Liver (tissue), 3 donors: ENCODE measurements around the gene CHODL.

Experiments used
- ATF3 ChIP-seq: IDR thresholded peaks from 2 replicates; pipeline ENCODE4 v1.6.1; 2016; ENCODE audit warnings: antibody characterized with exemption
- FOXA2 ChIP-seq: IDR thresholded peaks from 2 replicates; pipeline ENCODE4 v1.6.1; 2016; ENCODE audit warnings: antibody characterized with exemption
- GABPA ChIP-seq, 2 donors: IDR thresholded peaks in 1 of 2; conservative IDR thresholded peaks in 1 of 2; 2 replicates each; pipeline ENCODE4 v1.6.1; 2016; ENCODE audit warnings: antibody characterized with exemption in 2 of 2, mild to moderate bottlenecking in 1 of 2, moderate library complexity in 1 of 2
- JUND ChIP-seq, 2 donors: IDR thresholded peaks; 2 replicates each; pipeline ENCODE4 v1.6.1; 2016; ENCODE audit warnings: antibody characterized with exemption in 2 of 2
- MAX ChIP-seq: IDR thresholded peaks from 2 replicates; pipeline ENCODE4 v1.6.1; 2016; ENCODE audit warnings: antibody characterized with exemption
- NR2F2 ChIP-seq: IDR thresholded peaks from 2 replicates; pipeline ENCODE4 v1.6.1; 2016; ENCODE audit warnings: antibody characterized with exemption
- RAD21 ChIP-seq, 2 donors: IDR thresholded peaks; 2 replicates each; pipeline ENCODE4 v1.6.1; 2016; ENCODE audit warnings: antibody characterized with exemption in 2 of 2, mild to moderate bottlenecking in 2 of 2
- SP1 ChIP-seq: IDR thresholded peaks from 2 replicates; pipeline ENCODE4 v1.6.1; 2018; ENCODE audit warnings: antibody characterized with exemption, mild to moderate bottlenecking
- TAF1 ChIP-seq: conservative IDR thresholded peaks from 2 replicates; pipeline ENCODE4 v1.6.1; 2016; ENCODE audit warnings: antibody characterized with exemption, mild to moderate bottlenecking
- YY1 ChIP-seq: IDR thresholded peaks from 2 replicates; pipeline ENCODE4 v1.6.1; 2016; ENCODE audit warnings: antibody characterized with exemption, mild to moderate bottlenecking
- TF ChIP-seq, protein P1 (sequence below): fragments of 150-350 bp; IDR thresholded peaks from 2 replicates; pipeline ENCODE4 v1.5.1; 2017; ENCODE audit warnings: improper control_type of control experiment, low read depth, low read length; ENCODE audit not compliant: missing input control
- TF ChIP-seq, protein P2 (sequence below): IDR thresholded peaks from 2 replicates; pipeline ENCODE4 v1.6.1; 2016; ENCODE audit warnings: antibody characterized with exemption, mild to moderate bottlenecking
- TF ChIP-seq, protein P3 (sequence below): IDR thresholded peaks from 2 replicates; pipeline ENCODE4 v1.6.1; 2016; ENCODE audit warnings: antibody characterized with exemption
- donor health status: healthy.
- donor health status: healthy.

DNA sequence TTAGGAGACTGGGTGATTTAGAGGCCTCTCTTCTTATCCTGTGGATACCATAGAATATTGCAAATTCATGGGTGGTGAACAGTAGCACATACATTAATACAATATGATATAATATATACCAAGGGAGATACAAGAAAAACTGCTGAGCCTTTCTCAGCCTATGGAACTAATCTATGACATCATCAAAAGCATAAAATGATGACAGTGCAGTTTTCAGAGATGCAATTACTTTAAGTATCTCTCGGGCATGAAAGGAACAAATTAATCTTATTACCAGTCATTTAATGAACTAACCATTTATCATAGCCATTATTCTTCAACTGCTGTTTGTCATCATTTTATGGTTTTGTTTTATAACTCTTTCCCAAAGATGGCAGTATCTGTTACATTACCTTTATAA, 3.5 kb downstream of the CHODL start:
- TF ChIP-seq JUND (IDR thresholded peaks at IDR 0.05) (no peak), SP1 (no peak), MAX (no peak), GABPA (IDR thresholded peaks at IDR 0.05 in 1 of 2, conservative IDR thresholded peaks at IDR 0.05 in 1 of 2) (no peak), ATF3 (no peak), YY1 (no peak), TAF1 (no peak), RAD21 (IDR thresholded peaks at IDR 0.05) (no peak), FOXA2 (no peak), NR2F2 (no peak)
- TF ChIP-seq, protein P1, sequence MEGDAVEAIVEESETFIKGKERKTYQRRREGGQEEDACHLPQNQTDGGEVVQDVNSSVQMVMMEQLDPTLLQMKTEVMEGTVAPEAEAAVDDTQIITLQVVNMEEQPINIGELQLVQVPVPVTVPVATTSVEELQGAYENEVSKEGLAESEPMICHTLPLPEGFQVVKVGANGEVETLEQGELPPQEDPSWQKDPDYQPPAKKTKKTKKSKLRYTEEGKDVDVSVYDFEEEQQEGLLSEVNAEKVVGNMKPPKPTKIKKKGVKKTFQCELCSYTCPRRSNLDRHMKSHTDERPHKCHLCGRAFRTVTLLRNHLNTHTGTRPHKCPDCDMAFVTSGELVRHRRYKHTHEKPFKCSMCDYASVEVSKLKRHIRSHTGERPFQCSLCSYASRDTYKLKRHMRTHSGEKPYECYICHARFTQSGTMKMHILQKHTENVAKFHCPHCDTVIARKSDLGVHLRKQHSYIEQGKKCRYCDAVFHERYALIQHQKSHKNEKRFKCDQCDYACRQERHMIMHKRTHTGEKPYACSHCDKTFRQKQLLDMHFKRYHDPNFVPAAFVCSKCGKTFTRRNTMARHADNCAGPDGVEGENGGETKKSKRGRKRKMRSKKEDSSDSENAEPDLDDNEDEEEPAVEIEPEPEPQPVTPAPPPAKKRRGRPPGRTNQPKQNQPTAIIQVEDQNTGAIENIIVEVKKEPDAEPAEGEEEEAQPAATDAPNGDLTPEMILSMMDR = no peak
- TF ChIP-seq, protein P2, sequence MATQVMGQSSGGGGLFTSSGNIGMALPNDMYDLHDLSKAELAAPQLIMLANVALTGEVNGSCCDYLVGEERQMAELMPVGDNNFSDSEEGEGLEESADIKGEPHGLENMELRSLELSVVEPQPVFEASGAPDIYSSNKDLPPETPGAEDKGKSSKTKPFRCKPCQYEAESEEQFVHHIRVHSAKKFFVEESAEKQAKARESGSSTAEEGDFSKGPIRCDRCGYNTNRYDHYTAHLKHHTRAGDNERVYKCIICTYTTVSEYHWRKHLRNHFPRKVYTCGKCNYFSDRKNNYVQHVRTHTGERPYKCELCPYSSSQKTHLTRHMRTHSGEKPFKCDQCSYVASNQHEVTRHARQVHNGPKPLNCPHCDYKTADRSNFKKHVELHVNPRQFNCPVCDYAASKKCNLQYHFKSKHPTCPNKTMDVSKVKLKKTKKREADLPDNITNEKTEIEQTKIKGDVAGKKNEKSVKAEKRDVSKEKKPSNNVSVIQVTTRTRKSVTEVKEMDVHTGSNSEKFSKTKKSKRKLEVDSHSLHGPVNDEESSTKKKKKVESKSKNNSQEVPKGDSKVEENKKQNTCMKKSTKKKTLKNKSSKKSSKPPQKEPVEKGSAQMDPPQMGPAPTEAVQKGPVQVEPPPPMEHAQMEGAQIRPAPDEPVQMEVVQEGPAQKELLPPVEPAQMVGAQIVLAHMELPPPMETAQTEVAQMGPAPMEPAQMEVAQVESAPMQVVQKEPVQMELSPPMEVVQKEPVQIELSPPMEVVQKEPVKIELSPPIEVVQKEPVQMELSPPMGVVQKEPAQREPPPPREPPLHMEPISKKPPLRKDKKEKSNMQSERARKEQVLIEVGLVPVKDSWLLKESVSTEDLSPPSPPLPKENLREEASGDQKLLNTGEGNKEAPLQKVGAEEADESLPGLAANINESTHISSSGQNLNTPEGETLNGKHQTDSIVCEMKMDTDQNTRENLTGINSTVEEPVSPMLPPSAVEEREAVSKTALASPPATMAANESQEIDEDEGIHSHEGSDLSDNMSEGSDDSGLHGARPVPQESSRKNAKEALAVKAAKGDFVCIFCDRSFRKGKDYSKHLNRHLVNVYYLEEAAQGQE = no peak
- TF ChIP-seq, protein P3, sequence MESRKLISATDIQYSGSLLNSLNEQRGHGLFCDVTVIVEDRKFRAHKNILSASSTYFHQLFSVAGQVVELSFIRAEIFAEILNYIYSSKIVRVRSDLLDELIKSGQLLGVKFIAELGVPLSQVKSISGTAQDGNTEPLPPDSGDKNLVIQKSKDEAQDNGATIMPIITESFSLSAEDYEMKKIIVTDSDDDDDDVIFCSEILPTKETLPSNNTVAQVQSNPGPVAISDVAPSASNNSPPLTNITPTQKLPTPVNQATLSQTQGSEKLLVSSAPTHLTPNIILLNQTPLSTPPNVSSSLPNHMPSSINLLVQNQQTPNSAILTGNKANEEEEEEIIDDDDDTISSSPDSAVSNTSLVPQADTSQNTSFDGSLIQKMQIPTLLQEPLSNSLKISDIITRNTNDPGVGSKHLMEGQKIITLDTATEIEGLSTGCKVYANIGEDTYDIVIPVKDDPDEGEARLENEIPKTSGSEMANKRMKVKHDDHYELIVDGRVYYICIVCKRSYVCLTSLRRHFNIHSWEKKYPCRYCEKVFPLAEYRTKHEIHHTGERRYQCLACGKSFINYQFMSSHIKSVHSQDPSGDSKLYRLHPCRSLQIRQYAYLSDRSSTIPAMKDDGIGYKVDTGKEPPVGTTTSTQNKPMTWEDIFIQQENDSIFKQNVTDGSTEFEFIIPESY = no peak
